ENCODE results near the gene PDPK1.
"Not testable (repeated sequence)": the region's sequence is repeated elsewhere in the genome, so short reads cannot be mapped to it uniquely, and the experiment has no call there.

DNA sequence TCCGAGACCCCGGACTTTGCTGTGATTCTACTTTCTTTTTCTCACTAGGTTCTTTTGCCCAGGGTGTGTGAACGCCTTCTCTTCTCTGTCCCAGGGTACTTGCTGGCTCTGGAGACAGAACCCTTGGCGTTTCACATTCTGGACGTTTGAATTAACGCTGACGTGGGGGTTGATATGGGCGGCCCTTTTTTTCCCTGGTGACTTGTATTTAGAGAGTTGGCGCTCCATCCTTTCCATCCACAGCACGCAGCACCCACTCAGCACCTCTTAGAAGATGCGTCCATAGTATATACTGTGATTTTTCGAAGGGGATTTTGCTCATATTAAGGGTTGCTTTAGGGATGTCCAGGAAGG, 66.2 kb downstream of the PDPK1 start:
- TF ChIP-seq POLR2A (IDR thresholded peaks at IDR 0.05; ENCODE audit: extremely low read depth, insufficient read length); MYC (IDR thresholded peaks at IDR 0.05; ENCODE audit: low read depth, low read length): not testable (repeated sequence)

Data from NB4 (cell line).